Neuronal stem cell (in vitro differentiated cells): ENCODE measurements around the gene TGFBR1. TPM values are rescaled to one million over a fixed set of nuclear protein-coding genes. Genes with fewer than 3 reads are reported as not detected.

Experiments
- DNase-seq: peaks from one replicate; pipeline ENCODE4 v3.0.0-alpha.2; 2013; ENCODE audit warnings: low spot score
- H2AFZ ChIP-seq: one replicate; pipeline ENCODE4 v1.6.1; 2013; ENCODE audit warnings: mild to moderate bottlenecking, low read length, inconsistent platforms
- H2AK5ac ChIP-seq: 2 replicates; pipeline ENCODE4 v1.6.1; 2013; ENCODE audit warnings: low read depth, mild to moderate bottlenecking, inconsistent platforms, low read length, moderate library complexity, mixed read lengths
- H2BK120ac ChIP-seq: 2 replicates; pipeline ENCODE4 v1.6.1; 2013; ENCODE audit warnings: low read depth, mild to moderate bottlenecking, inconsistent platforms, low read length, moderate library complexity, mixed read lengths
- H2BK12ac ChIP-seq: one replicate; pipeline ENCODE4 v1.6.1; 2013; ENCODE audit warnings: low read length, inconsistent platforms
- H2BK15ac ChIP-seq: 2 replicates; pipeline ENCODE4 v1.6.1; 2013; ENCODE audit warnings: mild to moderate bottlenecking, low read length, inconsistent platforms, mixed read lengths
- H2BK5ac ChIP-seq: one replicate; pipeline ENCODE4 v1.6.1; 2013; ENCODE audit warnings: inconsistent platforms, mild to moderate bottlenecking, low read length, moderate library complexity
- H3K14ac ChIP-seq: one replicate; pipeline ENCODE4 v1.6.1; 2013; ENCODE audit warnings: low read length, inconsistent platforms
- H3K18ac ChIP-seq: 2 replicates; pipeline ENCODE4 v1.6.1; 2013; ENCODE audit warnings: low read length, inconsistent platforms
- H3K23ac ChIP-seq: 2 replicates; pipeline ENCODE4 v1.6.1; 2013; ENCODE audit warnings: low read depth, mild to moderate bottlenecking, mixed read lengths, low read length, inconsistent platforms; ENCODE audit not compliant: poor library complexity
- H3K27ac ChIP-seq: replicated peaks from 3 replicates; pipeline ENCODE4 v1.5.1; 2013; ENCODE audit warnings: low read length, inconsistent platforms
- H3K27me3 ChIP-seq, 3 experiments: 2 replicates each; pipeline ENCODE4 v1.6.1; 2013; ENCODE audit warnings: low read length in 3 of 3, mild to moderate bottlenecking in 2 of 3, inconsistent platforms in 1 of 3, low read depth in 1 of 3, mixed read lengths in 1 of 3, moderate library complexity in 1 of 3; ENCODE audit not compliant: control insufficient read depth in 3 of 3, insufficient read depth in 3 of 3
- H3K36me3 ChIP-seq, 2 donors: replicated peaks in 1 of 2; 2 replicates each; pipeline ENCODE4 v1.6.1; 2013; ENCODE audit warnings: low read length in 2 of 2; ENCODE audit not compliant: control insufficient read depth in 2 of 2, insufficient read depth in 2 of 2
- H3K4ac ChIP-seq: 2 replicates; pipeline ENCODE4 v1.6.1; 2013; ENCODE audit warnings: inconsistent platforms, mild to moderate bottlenecking, low read length, moderate library complexity
- H3K4me1 ChIP-seq, 2 donors: 1 replicate in 1 of 2; 2 replicates in 1 of 2; pipeline ENCODE4 v1.6.1; 2013; ENCODE audit warnings: low read length in 2 of 2, low read depth in 1 of 2; ENCODE audit not compliant: control insufficient read depth in 2 of 2, insufficient read depth in 1 of 2
- H3K4me2 ChIP-seq: one replicate; pipeline ENCODE4 v1.6.1; 2013; ENCODE audit warnings: mild to moderate bottlenecking, low read length, inconsistent platforms; ENCODE audit not compliant: insufficient read depth, poor library complexity, severe bottlenecking
- H3K4me3 ChIP-seq, 2 donors: 2 replicates each; pipeline ENCODE4 v1.5.1; 2013; ENCODE audit warnings: low read length in 2 of 2, mild to moderate bottlenecking in 2 of 2, inconsistent platforms in 1 of 2, moderate library complexity in 1 of 2
- H3K79me1 ChIP-seq: one replicate; pipeline ENCODE4 v1.6.1; 2013; ENCODE audit warnings: low read depth, mild to moderate bottlenecking, inconsistent platforms, low read length, moderate library complexity
- H3K9ac ChIP-seq: one replicate; pipeline ENCODE4 v1.6.1; 2013; ENCODE audit warnings: mild to moderate bottlenecking, low read depth, low read length, inconsistent platforms; ENCODE audit not compliant: poor library complexity
- H3K9me3 ChIP-seq, 2 donors: replicated peaks in 1 of 2; 2 replicates each; pipeline versions ENCODE3 to v1.6.1; 2013; ENCODE audit warnings: low read length in 2 of 2, mild to moderate bottlenecking in 2 of 2, inconsistent platforms in 1 of 2, low read depth in 1 of 2, mixed read lengths in 1 of 2, moderate library complexity in 1 of 2; ENCODE audit not compliant: control insufficient read depth in 2 of 2, insufficient read depth in 1 of 2
- H4K8ac ChIP-seq: one replicate; pipeline ENCODE4 v1.6.1; 2013; ENCODE audit warnings: low read depth, mild to moderate bottlenecking, inconsistent platforms, low read length, moderate library complexity
- H4K91ac ChIP-seq: one replicate; pipeline ENCODE4 v1.6.1; 2013; ENCODE audit warnings: low read length, low read depth, mild to moderate bottlenecking, inconsistent platforms; ENCODE audit not compliant: poor library complexity
- WGBS, 2 donors: extraction: QIAGEN DNeasy Blood & Tissue Kit; methylation state at CpG; one replicate each; pipeline ENCODE4 v1.1.7; 2013; ENCODE audit warnings: missing lambda C conversion rate in 2 of 2, mixed read lengths in 1 of 2; ENCODE audit not compliant: insufficient read length in 2 of 2, insufficient replicate concordance in 1 of 2; ENCODE audit errors: extremely low coverage in 2 of 2; 5-methylcytosine and 5-hydroxymethylcytosine counted together
- small RNA-seq: library from polyadenylated mRNA; stranded (forward); fragments of <200 nt; extraction: miRNeasy Mini kit (QIAGEN cat#:217004); gene quantifications from one replicate; pipeline ENCODE3, GENCODE V24; 2013; ENCODE audit not compliant: insufficient read depth

TGFBR1 gene

DNA sequence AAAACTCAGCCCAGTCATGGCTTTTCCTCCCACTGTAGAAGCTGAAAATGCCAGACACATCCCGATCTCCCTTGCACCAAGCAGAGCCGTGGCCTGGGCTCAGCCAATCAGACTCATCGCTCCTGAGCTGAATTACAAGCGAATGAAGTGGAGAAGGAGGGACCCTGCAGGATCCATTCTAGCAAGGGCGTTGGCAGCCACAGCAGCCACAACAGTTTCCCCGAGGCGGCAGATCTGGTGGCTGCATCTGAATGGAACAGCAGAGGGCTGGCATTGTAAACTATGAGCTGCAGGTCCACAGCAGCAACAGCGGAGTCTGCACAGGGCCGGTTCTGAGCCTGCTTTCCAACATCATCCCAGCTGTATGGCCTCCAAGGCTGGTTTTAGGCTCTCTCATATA is 93.1 kb downstream of the TGFBR1 start:
- peak overlapping the region; percentile 40 for H3K18ac ChIP-seq
- DNase-seq = no peak
- no peaks in the 10 kb centered on the region for H3K9me3 ChIP-seq
- H2AK5ac ChIP-seq = no peak overlapping the region
- no peak overlapping the region for H3K14ac ChIP-seq
- peak overlapping the region; percentile 74 for H2AFZ ChIP-seq
- no peaks in the 10 kb centered on the region for H3K79me1 ChIP-seq
- H2BK15ac ChIP-seq = no peak overlapping the region
- WGBS, 2 donors = no CpG with 5 or more reads among the region's 9 CpGs
- H3K9ac ChIP-seq = no peak overlapping the region
- H2BK12ac ChIP-seq = no peak overlapping the region
- no peak overlapping the region for H4K8ac ChIP-seq
- H3K36me3 ChIP-seq = no peaks in the 10 kb centered on the region
- peaks cover 0 to 8% of the 10 kb centered on the region in 2 donors for H3K4me1 ChIP-seq
- no peak overlapping the region for H2BK5ac ChIP-seq
- H3K27ac ChIP-seq = no peak overlapping the region
- no peak overlapping the region for H4K91ac ChIP-seq
- H3K4me2 ChIP-seq = no peak overlapping the region
- no peak overlapping the region for H3K4me3 ChIP-seq
- no peak overlapping the region for H3K4ac ChIP-seq
- no peak overlapping the region for H2BK120ac ChIP-seq
- H3K23ac ChIP-seq = no peak overlapping the region
- H3K27me3 ChIP-seq = peaks cover 0 to 9% (median 0%) of the 10 kb centered on the region in 3 experiments

DNA sequence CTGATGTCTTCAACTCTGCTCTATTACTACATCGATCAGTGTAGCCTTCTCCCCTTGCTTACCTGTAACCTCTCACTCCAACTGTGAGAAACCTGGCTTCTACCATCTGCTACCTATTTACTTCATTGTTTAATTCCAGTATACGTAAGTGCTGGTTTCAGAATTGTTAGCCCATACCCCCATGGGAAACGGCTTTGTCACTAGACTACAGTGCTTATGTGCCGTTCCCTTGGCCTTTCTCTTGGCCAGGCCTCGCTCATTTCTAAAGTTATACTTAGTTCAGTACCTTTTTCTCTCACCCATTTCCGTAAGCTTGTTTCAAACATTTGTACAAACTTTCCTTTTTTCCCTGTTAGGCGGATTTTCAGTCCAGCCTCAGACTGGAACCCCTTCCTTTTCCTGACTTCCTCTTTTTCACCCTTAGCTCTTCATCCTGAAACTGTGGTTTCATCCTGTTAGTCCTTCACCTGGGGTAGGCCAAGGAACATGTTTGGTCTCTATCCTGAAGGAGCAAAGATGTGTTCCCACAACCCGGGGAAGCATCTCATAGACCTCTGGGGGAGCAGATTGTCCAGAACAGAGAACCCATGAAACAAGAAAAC is 95.1 kb downstream of the TGFBR1 start:
- H3K4me1 ChIP-seq = peaks cover 0 to 8% of the 10 kb centered on the region in 2 donors
- WGBS, 2 donors = no CpG with 5 or more reads among the region's 8 CpGs
- no peak overlapping the region for H3K23ac ChIP-seq
- no peak overlapping the region for H2BK120ac ChIP-seq
- H2BK12ac ChIP-seq = no peak overlapping the region
- no peak for DNase-seq
- H3K27ac ChIP-seq = no peak overlapping the region
- H2AFZ ChIP-seq = no peak overlapping the region
- no peak overlapping the region for H4K8ac ChIP-seq
- no peak overlapping the region for H3K14ac ChIP-seq
- H3K9me3 ChIP-seq = no peaks in the 10 kb centered on the region
- no peak overlapping the region for H3K4ac ChIP-seq
- H3K4me3 ChIP-seq = no peak overlapping the region
- peaks cover 0 to 9% (median 0%) of the 10 kb centered on the region in 3 experiments for H3K27me3 ChIP-seq
- H3K36me3 ChIP-seq = no peaks in the 10 kb centered on the region
- no peak overlapping the region for H2BK5ac ChIP-seq
- no peak overlapping the region for H4K91ac ChIP-seq
- H3K4me2 ChIP-seq = no peak overlapping the region
- H3K79me1 ChIP-seq = no peaks in the 10 kb centered on the region
- no peak overlapping the region for H2AK5ac ChIP-seq
- H2BK15ac ChIP-seq = no peak overlapping the region
- H3K18ac ChIP-seq = no peak overlapping the region
- no peak overlapping the region for H3K9ac ChIP-seq

DNA sequence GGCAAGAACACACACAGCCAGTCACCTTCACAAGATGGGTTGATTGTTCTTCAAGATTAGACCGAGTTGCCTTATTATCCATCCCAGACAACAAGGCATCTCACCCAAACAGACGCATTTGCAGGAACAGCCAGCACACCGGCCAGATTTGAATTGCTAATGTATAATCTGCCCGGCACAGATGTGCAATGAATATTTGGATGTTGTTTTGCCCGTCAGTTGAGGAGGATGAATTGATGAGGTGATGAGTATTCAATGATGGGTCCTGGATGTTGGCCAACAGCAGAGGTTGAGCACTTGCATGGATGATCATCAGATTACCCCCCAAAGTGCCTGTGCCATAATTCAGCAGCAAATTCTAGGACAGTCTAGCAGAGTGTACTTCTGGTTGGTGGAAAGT is 96.7 kb downstream of the TGFBR1 start:
- H2AFZ ChIP-seq = no peak overlapping the region
- H3K36me3 ChIP-seq = no peaks in the 10 kb centered on the region
- no peak overlapping the region for H2BK5ac ChIP-seq
- H4K91ac ChIP-seq = no peak overlapping the region
- no peak overlapping the region for H3K4me2 ChIP-seq
- no peak overlapping the region for H3K27ac ChIP-seq
- no peak overlapping the region for H4K8ac ChIP-seq
- H3K18ac ChIP-seq = no peak overlapping the region
- H3K9me3 ChIP-seq = no peaks in the 10 kb centered on the region
- H2BK15ac ChIP-seq = no peak overlapping the region
- H3K14ac ChIP-seq = no peak overlapping the region
- no peak overlapping the region for H3K23ac ChIP-seq
- H3K9ac ChIP-seq = no peak overlapping the region
- no peak overlapping the region for H2BK12ac ChIP-seq
- H3K4ac ChIP-seq = no peak overlapping the region
- peaks cover 0 to 9% (median 0%) of the 10 kb centered on the region in 3 experiments for H3K27me3 ChIP-seq
- H3K79me1 ChIP-seq = no peaks in the 10 kb centered on the region
- no peak overlapping the region for H3K4me3 ChIP-seq
- H2AK5ac ChIP-seq = no peak overlapping the region
- H3K4me1 ChIP-seq = peaks cover 0 to 8% of the 10 kb centered on the region in 2 donors
- H2BK120ac ChIP-seq = no peak overlapping the region
- no peak for DNase-seq
- WGBS, 2 donors = no CpG with 5 or more reads among the region's 5 CpGs

Small RNAs within 50 kb of the gene (small RNA-seq; reads per million reads assigned to genes)
- gene RN7SL794P = not detected
- not detected for gene RNA5SP290
